H1 (cell line): Measurements from ENCODE around the gene LMX1A. TPM values are rescaled to one million over a fixed set of nuclear protein-coding genes. Genes with fewer than 3 reads are reported as not detected.

Experiments used
- CTCF ChIA-PET: fragments of 300-600 bp; sonication (Branson Sonifier 250); formaldehyde crosslinking; loops from one replicate; lab custom pipeline; 2021; ENCODE audit not compliant: partially characterized antibody; lab: Charles Lee
- POLR2A ChIA-PET: fragments of 300-600 bp; sonication (Branson Sonifier 250); formaldehyde crosslinking; loops from one replicate; lab custom pipeline; 2021; ENCODE audit warnings: inconsistent platforms; ENCODE audit not compliant: partially characterized antibody; lab: Charles Lee
- DNase-seq, 2 experiments: peaks; one replicate each; pipeline versions ENCODE4 v3.0.0 to v3.0.0-alpha.2; 2010 to 2022; ENCODE audit warnings: low spot score in 2 of 2, low read depth in 1 of 2, mixed read lengths in 1 of 2
- FAIRE-seq: peaks from 2 replicates; lab custom pipeline; 2011; peaks lifted over from hg19 to GRCh38; lab: Jason Lieb, UNC
- H2AFZ ChIP-seq: 2 replicates; pipeline ENCODE4 v1.8.1; 2012; ENCODE audit warnings: low read length, inconsistent platforms
- H2AK5ac ChIP-seq: 2 replicates; pipeline ENCODE4 v1.6.1; 2013; ENCODE audit warnings: low read depth, low read length
- H2BK120ac ChIP-seq: replicated peaks from 2 replicates; pipeline ENCODE3; 2013; ENCODE audit warnings: low read depth, low read length, inconsistent platforms
- H2BK12ac ChIP-seq: 2 replicates; pipeline ENCODE4 v1.6.1; 2013; ENCODE audit warnings: low read depth, low read length
- H2BK15ac ChIP-seq: 2 replicates; pipeline ENCODE4 v1.6.1; 2013; ENCODE audit warnings: low read length
- H2BK20ac ChIP-seq: 2 replicates; pipeline ENCODE4 v1.6.1; 2013; ENCODE audit warnings: low read length
- H2BK5ac ChIP-seq: 2 replicates; pipeline ENCODE4 v1.6.1; 2013; ENCODE audit warnings: low read depth, low read length
- H3K14ac ChIP-seq: 2 replicates; pipeline ENCODE4 v1.6.1; 2013; ENCODE audit warnings: inconsistent platforms; ENCODE audit not compliant: insufficient read length
- H3K18ac ChIP-seq: 2 replicates; pipeline ENCODE4 v1.6.1; 2013; ENCODE audit warnings: low read length; ENCODE audit errors: extremely low read depth
- H3K23ac ChIP-seq: 2 replicates; pipeline ENCODE4 v1.6.1; 2013; ENCODE audit warnings: inconsistent platforms; ENCODE audit not compliant: insufficient read length
- H3K23me2 ChIP-seq: 2 replicates; pipeline ENCODE4 v1.6.1; 2013; ENCODE audit warnings: low read depth, low read length
- H3K27ac ChIP-seq: 2 replicates; pipeline ENCODE4 v1.6.1; 2011; ENCODE audit warnings: low read depth, low read length, inconsistent platforms
- H3K27me3 ChIP-seq, 4 experiments: replicated peaks in 1 of 4; 1 replicate in 1 of 4; 2 replicates in 3 of 4; pipeline versions ENCODE4 v1.6.1 to v1.8.1; 2011 to 2013; ENCODE audit warnings: low read length in 3 of 4, mild to moderate bottlenecking in 3 of 4, inconsistent platforms in 2 of 4, mixed read lengths in 2 of 4, moderate library complexity in 1 of 4; ENCODE audit not compliant: control insufficient read depth in 3 of 4, insufficient read depth in 3 of 4; ENCODE audit errors: extremely low read depth in 1 of 4
- H3K36me3 ChIP-seq, 4 experiments: 2 replicates each; pipeline versions ENCODE4 v1.6.1 to v1.8.1; 2011 to 2013; ENCODE audit warnings: mild to moderate bottlenecking in 4 of 4, low read length in 3 of 4, moderate library complexity in 2 of 4, control low read depth in 1 of 4, inconsistent platforms in 1 of 4; ENCODE audit not compliant: insufficient read depth in 4 of 4, control insufficient read depth in 2 of 4
- H3K4ac ChIP-seq: replicated peaks from 2 replicates; pipeline ENCODE3; 2013; ENCODE audit warnings: low read length, low read depth, mixed read lengths, inconsistent platforms; ENCODE audit not compliant: insufficient read length
- H3K4me1 ChIP-seq, 4 experiments: replicated peaks in 1 of 4; 1 replicate in 1 of 4; 2 replicates in 3 of 4; pipeline versions ENCODE4 v1.6.1 to v1.8.1; 2011 to 2013; ENCODE audit warnings: low read length in 3 of 4, inconsistent platforms in 2 of 4, mixed read lengths in 1 of 4; ENCODE audit not compliant: insufficient read depth in 4 of 4, control insufficient read depth in 3 of 4
- H3K4me2 ChIP-seq, 2 experiments: 2 replicates each; pipeline versions ENCODE4 v1.6.1 to v1.8.1; 2011 to 2013; ENCODE audit warnings: low read depth in 2 of 2, low read length in 2 of 2, control low read depth in 1 of 2, inconsistent platforms in 1 of 2, mild to moderate bottlenecking in 1 of 2; ENCODE audit not compliant: insufficient read depth in 1 of 2
- H3K4me3 ChIP-seq, 4 experiments: fragments of 200-600, 300-600 bp in 1 of 4; sonication (generic), shearing (Covaris generic), sonication (Bioruptor Twin) in 1 of 4; 2 replicates each; pipeline versions ENCODE4 v1.5.1 to v1.8.1; 2011 to 2016; ENCODE audit warnings: low read length in 4 of 4, low read depth in 3 of 4, control low read depth in 2 of 4, inconsistent platforms in 2 of 4, mild to moderate bottlenecking in 2 of 4, mixed read lengths in 1 of 4, moderate library complexity in 1 of 4; ENCODE audit not compliant: insufficient read depth in 2 of 4; ENCODE audit errors: extremely low read depth in 1 of 4
- H3K56ac ChIP-seq: replicated peaks from 2 replicates; pipeline ENCODE3; 2013; ENCODE audit warnings: low read depth, mild to moderate bottlenecking, mixed read lengths, low read length, inconsistent platforms; ENCODE audit not compliant: insufficient read length
- H3K79me1 ChIP-seq: 2 replicates; pipeline ENCODE4 v1.6.1; 2013; ENCODE audit warnings: low read depth, low read length, control low read depth
- H3K79me2 ChIP-seq, 2 experiments: 2 replicates each; pipeline versions ENCODE4 v1.6.1 to v1.8.1; 2012 to 2013; ENCODE audit warnings: low read length in 2 of 2, mild to moderate bottlenecking in 2 of 2, inconsistent platforms in 1 of 2; ENCODE audit not compliant: insufficient read depth in 2 of 2, control insufficient read depth in 1 of 2
- H3K9ac ChIP-seq, 4 experiments: replicated peaks in 1 of 4; 1 replicate in 1 of 4; 2 replicates in 3 of 4; pipeline versions ENCODE4 v1.6.1 to v1.8.1; 2011 to 2013; ENCODE audit warnings: low read depth in 3 of 4, low read length in 3 of 4, control low read depth in 2 of 4, mild to moderate bottlenecking in 2 of 4, moderate library complexity in 2 of 4, inconsistent platforms in 1 of 4; ENCODE audit errors: extremely low read depth in 1 of 4
- H3K9me3 ChIP-seq, 2 experiments: 2 replicates each; pipeline versions ENCODE4 v1.6.1 to v1.8.1; 2012 to 2013; ENCODE audit warnings: mild to moderate bottlenecking in 2 of 2, moderate library complexity in 2 of 2, control low read depth in 1 of 2, inconsistent platforms in 1 of 2, low read depth in 1 of 2, low read length in 1 of 2, mixed read lengths in 1 of 2; ENCODE audit not compliant: insufficient read depth in 2 of 2
- H4K20me1 ChIP-seq, 2 experiments: replicated peaks in 1 of 2; 2 replicates each; pipeline versions ENCODE3 to v1.8.1; 2011 to 2013; ENCODE audit warnings: inconsistent platforms in 2 of 2, low read length in 2 of 2, mild to moderate bottlenecking in 1 of 2; ENCODE audit not compliant: insufficient read depth in 2 of 2, control insufficient read depth in 1 of 2
- H4K5ac ChIP-seq: 2 replicates; pipeline ENCODE4 v1.6.1; 2013; ENCODE audit warnings: low read length, low read depth, mixed read lengths, inconsistent platforms; ENCODE audit not compliant: insufficient read length
- H4K8ac ChIP-seq: 2 replicates; pipeline ENCODE4 v1.8.0; 2013; ENCODE audit warnings: mild to moderate bottlenecking, moderate library complexity, low read length, inconsistent platforms; ENCODE audit not compliant: insufficient read depth; ENCODE audit errors: extremely low read depth
- H4K91ac ChIP-seq: replicated peaks from 2 replicates; pipeline ENCODE3; 2013; ENCODE audit warnings: low read length, mixed read lengths, inconsistent platforms; ENCODE audit not compliant: insufficient read length
- ASH2L ChIP-seq: fragments of 200-600, 300-600 bp; sonication (generic); IDR thresholded peaks from one replicate; pipeline ENCODE4 v1.7.1; 2017; ENCODE audit warnings: low read length
- CHD1 ChIP-seq: IDR thresholded peaks from 2 replicates; pipeline ENCODE4 v1.6.1; 2012; ENCODE audit warnings: low read depth, low read length, improper control_type of control experiment
- EP300 ChIP-seq, 2 experiments: IDR thresholded peaks; 1 replicate in 1 of 2; 2 replicates in 1 of 2; pipeline ENCODE4 v1.6.1; 2011 to 2012; ENCODE audit warnings: low read depth in 2 of 2, low read length in 2 of 2, mild to moderate bottlenecking in 2 of 2, borderline replicate concordance in 1 of 2, inconsistent platforms in 1 of 2, moderate library complexity in 1 of 2
- KDM4A ChIP-seq: IDR thresholded peaks from one replicate; pipeline ENCODE4 v1.7.1; 2012; ENCODE audit warnings: low read depth, mild to moderate bottlenecking, moderate library complexity, low read length, inconsistent platforms; ENCODE audit not compliant: severe bottlenecking
- KDM5A ChIP-seq: fragments of 200-600 bp; IDR thresholded peaks from 2 replicates; pipeline ENCODE4 v1.7.1; 2012; ENCODE audit warnings: mild to moderate bottlenecking, low read length, inconsistent platforms, mixed read lengths
- RNF2 ChIP-seq: fragments of 200-900, 300-1000 bp; sonication (generic); IDR thresholded peaks from 2 replicates; pipeline ENCODE4 v1.7.1; 2016; ENCODE audit warnings: borderline replicate concordance, low read depth, mild to moderate bottlenecking, antibody characterized with exemption, low read length; ENCODE audit not compliant: poor library complexity, severe bottlenecking; ENCODE audit errors: missing control alignments
- SIN3A ChIP-seq, 2 experiments: IDR thresholded peaks in 1 of 2; conservative IDR thresholded peaks in 1 of 2; 2 replicates each; pipeline ENCODE4 v1.6.1; 2011 to 2012; ENCODE audit warnings: low read length in 2 of 2, improper control_type of control experiment in 1 of 2, low read depth in 1 of 2, mild to moderate bottlenecking in 1 of 2
- TAF1 ChIP-seq: IDR thresholded peaks from 2 replicates; pipeline ENCODE4 v1.6.1; 2011; ENCODE audit warnings: mild to moderate bottlenecking, low read depth, low read length
- TBP ChIP-seq: IDR thresholded peaks from 2 replicates; pipeline ENCODE4 v1.6.1; 2011; ENCODE audit warnings: low read depth, low read length, improper control_type of control experiment
- TCF12 ChIP-seq: IDR thresholded peaks from 2 replicates; pipeline ENCODE4 v1.6.1; 2011; ENCODE audit warnings: low read depth, mild to moderate bottlenecking, low read length
- WGBS, 2 experiments: shearing (Covaris generic) in 1 of 2; methylation state at CpG; one replicate each; pipeline versions ENCODE4 v1.1.6 to v1.1.7; 2013 to 2015; ENCODE audit warnings: low lambda C conversion rate in 2 of 2, mixed read lengths in 2 of 2, inconsistent platforms in 1 of 2, low coverage in 1 of 2, missing lambda C conversion rate in 1 of 2; ENCODE audit not compliant: insufficient replicate concordance in 2 of 2, insufficient coverage in 1 of 2, insufficient read length in 1 of 2; ENCODE audit errors: extremely low coverage in 1 of 2, missing lambda C conversion rate in 1 of 2; 5-methylcytosine and 5-hydroxymethylcytosine counted together
- polyA plus RNA-seq, 7 experiments: library from polyadenylated mRNA; depleted of rRNA in 3 of 7; stranded (reverse) in 5 of 7; unstranded in 2 of 7; fragments of >200 nt in 5 of 7; fragments of 200-250 nt in 2 of 7; gene quantifications; 1 replicate in 5 of 7; 2 replicates in 1 of 7; 4 replicates in 1 of 7; pipeline versions ENCODE4 v1.2.1 to v1.2.3, GENCODE V29; 2011 to 2013; ENCODE audit warnings: missing spikeins in 2 of 7, mixed read lengths in 2 of 7
- total RNA-seq: library from RNA; stranded (reverse); fragmentation: NEBNext Ultra II Directional; extraction: Animal tissue kit (Norgen Biotek cat#: 25700); gene quantifications from 2 replicates; pipeline ENCODE4 v1.2.1, GENCODE V29; 2021
- TF ChIP-seq, protein P1 (sequence below): IDR thresholded peaks from 2 replicates; pipeline ENCODE4 v1.6.1; 2012; ENCODE audit warnings: inconsistent platforms

Gene LMX1A
- total and polyA plus RNA-seq, 2 of the 8 experiments (the other 6 are each of a cell fraction or from before 2014, with no cell fraction given), result not detected

DNA sequence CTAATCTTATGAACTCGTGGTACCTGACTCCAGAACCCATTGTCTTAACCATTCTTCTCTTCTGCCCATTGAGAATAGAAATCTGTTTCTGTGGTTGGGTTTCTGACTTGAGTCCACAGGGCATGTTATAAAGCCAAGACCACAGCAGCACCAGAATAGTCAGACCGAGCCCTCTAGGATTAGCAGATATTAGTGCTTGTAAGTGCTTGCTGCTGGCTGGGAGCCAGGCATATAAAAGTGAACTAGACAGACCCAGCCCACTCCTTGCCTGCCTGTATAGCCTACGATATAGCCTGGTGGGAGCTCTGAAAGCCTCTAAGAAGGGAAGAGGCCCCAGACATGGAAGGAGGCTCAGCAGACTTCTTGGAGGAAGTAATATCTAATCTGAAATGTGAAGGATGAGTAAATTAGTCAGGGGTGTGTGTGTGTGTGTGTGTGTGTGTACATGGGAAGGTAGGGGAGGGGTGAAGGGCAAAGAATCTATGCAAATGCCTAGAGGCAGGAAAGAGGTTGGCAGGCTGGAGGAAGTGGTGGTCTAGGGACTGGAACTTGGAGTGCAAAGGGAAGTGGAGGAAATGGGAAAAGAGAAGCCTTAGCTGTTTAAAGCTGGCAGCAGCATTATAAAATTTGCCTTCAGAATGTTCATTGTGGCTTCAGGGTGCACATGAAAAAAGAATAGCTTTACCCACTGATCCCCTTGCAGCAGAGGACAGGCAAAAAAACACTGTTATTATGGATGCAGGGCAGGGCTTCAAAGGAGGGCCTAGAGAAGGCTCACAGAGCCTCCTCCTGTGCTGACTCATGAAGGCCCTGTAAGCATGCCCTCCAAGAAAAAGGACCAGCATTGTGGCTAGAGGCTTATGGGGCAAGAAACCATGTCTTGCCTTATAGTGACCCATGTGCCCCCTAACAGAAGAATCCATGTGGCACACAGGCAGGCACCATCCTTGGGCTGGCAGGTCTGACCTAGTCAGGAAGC lies 169.2 kb downstream of the LMX1A start:
- Histone ChIP-seq H3K23me2 (no peaks in the 10 kb centered on the region; the same call in 1 of the 2 replicates), H3K9ac (no peak overlapping the region), H2BK12ac (no peak overlapping the region), H3K14ac (no peak overlapping the region), H3K79me1 (no peaks in the 10 kb centered on the region), H3K4ac (no peak overlapping the region), H4K91ac (no peak overlapping the region), H3K18ac (no peak overlapping the region), H3K36me3 (no peaks in the 10 kb centered on the region), H3K27me3 (no peaks in the 10 kb centered on the region), H4K8ac (no peak overlapping the region), H2BK15ac (no peak overlapping the region), H3K4me1 (no peaks in the 10 kb centered on the region), H2BK120ac (no peak overlapping the region), H3K4me2 (no peak overlapping the region), H3K23ac (no peak overlapping the region), H4K5ac (no peak overlapping the region), H2AK5ac (no peak overlapping the region), H2AFZ (no peak overlapping the region), H3K9me3 (peaks cover 11 to 20% of the 10 kb centered on the region in 2 experiments; a peak in 3 of 4 replicates), H3K4me3 (no peak overlapping the region), H2BK20ac (no peak overlapping the region), H3K79me2 (no peaks in the 10 kb centered on the region), H2BK5ac (no peak overlapping the region), H3K27ac (no peak overlapping the region), H3K56ac (no peak overlapping the region), H4K20me1 (no peaks in the 10 kb centered on the region)
- ChIA-PET POLR2A (no interaction called here), CTCF (interaction anchor here (1.7 kb wide), 1 partner anchor 34 kb away, joined by 6 read pairs; no protein-coding TSS in a partner anchor)
- FAIRE-seq (no peak), DNase-seq (no peak)
- WGBS, 2 experiments, result 64% methylated on average over 3 of the region's 3 CpGs; no CpG with 5 or more reads in 1 of the 2 experiments
- TF ChIP-seq TAF1 (no peak), TCF12 (no peak), KDM4A (no peak), SIN3A (conservative IDR thresholded peaks at IDR 0.05 in 1 of 2, IDR thresholded peaks at IDR 0.05 in 1 of 2; ENCODE audit: low read depth in 1 of 2, low read length in 2 of 2) (no peak), CHD1 (no peak), EP300 (IDR thresholded peaks at IDR 0.05; ENCODE audit: borderline replicate concordance in 1 of 2, low read depth in 2 of 2, low read length in 2 of 2) (no peak), ASH2L (no peak), TBP (no peak), RNF2 (no peak), KDM5A (no peak)
- TF ChIP-seq, protein P1, sequence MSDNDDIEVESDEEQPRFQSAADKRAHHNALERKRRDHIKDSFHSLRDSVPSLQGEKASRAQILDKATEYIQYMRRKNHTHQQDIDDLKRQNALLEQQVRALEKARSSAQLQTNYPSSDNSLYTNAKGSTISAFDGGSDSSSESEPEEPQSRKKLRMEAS, result no peak
